HG02981 (cell line): ENCODE measurements around the gene ERH.
A peak's percentile ranks its signal among the peaks of the same experiment; 100 is the strongest.

Experiments
- ATAC-seq: cut with Tn5 transposase; IDR thresholded peaks from one replicate; pipeline ENCODE4 v1.9.1; 2021; ENCODE audit warnings: mild to moderate bottlenecking, moderate library complexity; ENCODE audit not compliant: unreplicated experiment

The ERH gene

GRCh38 chr14:69357544-69358200 is 40.4 kb downstream of the ERH start:
- ATAC-seq: no peak

- ATAC-seq: no peak
Measured at GRCh38 chr14:69356903-69357543, 41.1 kb downstream of the ERH start.

- no peak for ATAC-seq
Measured at GRCh38 chr14:69355607-69356281, 42.4 kb downstream of the ERH start.

DNA sequence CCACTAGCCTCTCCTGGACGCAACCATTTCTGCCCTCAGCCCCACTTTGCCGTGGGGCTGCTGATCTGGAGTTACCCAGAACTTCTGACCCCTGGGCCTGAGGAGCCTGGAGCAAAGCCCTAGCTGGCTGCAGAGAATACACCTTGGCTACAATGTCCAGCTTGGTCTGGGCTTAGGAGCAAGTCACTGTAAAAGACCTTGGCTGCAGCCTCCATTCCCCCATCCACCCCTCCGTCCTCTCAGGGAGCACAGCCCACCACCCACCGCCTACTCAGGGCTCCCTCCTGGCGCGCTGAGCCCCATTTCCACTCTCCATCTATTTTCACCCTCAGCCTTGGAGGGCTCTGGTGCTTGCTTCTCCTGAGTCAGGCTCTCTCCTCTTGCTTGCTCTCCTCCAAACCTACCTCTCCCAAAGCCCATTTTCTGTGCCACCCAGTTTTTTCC is 42.9 kb downstream of the ERH start:
- ATAC-seq: no peak

DNA sequence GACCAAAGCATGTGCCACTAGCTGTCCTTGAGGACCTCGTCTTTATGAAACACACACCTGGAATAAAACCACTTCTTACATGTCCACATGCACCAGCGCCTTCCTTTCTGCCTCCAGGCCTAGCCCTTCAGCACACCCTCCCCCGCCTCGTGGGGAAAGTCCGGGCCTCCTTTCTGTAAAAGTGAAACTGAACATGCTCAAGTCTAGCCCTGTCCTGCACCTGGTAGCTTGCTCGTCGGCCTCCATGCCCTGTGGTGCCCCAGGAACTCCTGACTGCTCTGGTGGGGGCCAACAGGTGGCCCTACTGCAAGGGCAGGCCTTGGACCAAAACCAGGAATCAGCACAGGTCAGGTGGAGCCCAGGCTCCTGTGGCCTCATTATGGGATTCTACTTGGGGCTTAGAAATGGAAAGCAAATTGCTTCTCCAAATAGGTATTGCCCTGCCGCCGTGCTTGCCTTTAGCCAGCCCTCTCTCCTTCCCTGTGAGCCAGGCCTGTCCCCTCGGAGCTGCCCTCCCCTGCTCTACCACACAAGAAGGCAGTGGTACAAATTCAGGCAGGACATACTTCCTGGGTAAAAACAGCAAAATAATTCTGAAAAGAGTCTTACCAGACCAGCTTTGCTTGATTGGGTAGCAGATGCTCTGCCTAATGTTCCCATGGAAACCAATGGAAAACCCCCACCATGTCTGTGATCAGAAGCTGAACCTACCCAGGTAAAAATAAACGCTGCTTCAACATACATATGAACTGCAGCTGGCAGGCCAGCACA is 43.5 kb downstream of the ERH start:
- ATAC-seq: peak; percentile 82

DNA sequence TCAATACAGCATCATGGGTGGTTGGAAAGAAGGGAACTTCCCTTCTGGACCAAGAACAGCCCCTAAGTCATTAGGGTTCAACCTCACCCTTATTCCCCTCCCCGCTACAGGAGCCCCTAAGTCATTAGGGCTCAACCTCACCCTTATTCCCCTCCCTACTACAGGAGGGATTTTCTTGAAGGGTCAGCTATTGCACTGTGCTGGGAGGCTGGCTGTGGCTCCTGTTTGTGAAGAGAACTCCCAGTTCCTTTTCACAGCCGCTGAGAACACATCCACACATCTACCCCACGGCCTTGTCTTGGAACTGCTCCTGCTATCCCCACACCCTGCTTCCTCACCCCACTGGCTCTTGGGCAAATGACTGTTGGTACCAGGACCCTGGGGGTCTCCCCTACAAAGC is 44.9 kb downstream of the ERH start:
- no peak for ATAC-seq

DNA sequence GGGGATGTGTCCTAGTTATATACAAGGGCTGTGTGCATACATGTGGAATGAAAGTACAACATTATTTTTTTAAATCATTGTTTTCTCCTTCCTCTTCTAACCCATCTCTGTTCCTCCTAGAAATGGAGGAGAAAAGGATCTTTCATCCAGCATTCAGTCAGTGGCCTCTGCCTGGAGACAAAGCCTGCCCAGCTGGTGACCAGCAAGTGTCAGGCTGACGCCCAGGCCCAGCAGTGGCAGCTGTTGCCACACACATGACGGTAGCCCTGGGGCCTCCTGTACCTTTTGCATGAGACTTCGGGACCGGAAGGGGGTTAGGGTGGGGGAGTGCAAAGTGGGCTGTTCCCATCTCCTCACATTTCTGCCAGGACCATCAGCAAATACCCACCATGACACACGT is 46.2 kb downstream of the ERH start:
- ATAC-seq: no peak

GRCh38 chr14:69351385-69351784 is 46.7 kb downstream of the ERH start:
- ATAC-seq: no peak

DNA sequence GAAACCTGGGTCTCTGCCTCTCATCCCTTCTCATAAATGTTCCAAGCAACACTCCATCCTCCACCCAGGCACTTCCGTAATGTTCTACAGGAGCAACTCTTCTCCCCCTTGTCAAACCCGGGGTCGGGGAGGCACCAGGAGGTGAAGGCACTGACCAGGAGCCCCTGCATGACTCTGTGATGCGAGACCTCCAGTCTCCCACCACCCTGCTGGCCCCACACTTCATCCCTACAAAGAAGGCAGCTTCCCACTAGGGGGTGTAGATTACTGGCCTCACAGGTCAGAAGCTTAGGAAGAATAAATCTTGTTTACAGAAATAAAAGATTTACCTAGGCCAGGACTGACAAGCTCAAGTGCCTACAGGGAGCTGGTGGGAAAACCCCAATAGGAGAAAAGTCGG is 47.2 kb downstream of the ERH start:
- ATAC-seq: no peak

DNA sequence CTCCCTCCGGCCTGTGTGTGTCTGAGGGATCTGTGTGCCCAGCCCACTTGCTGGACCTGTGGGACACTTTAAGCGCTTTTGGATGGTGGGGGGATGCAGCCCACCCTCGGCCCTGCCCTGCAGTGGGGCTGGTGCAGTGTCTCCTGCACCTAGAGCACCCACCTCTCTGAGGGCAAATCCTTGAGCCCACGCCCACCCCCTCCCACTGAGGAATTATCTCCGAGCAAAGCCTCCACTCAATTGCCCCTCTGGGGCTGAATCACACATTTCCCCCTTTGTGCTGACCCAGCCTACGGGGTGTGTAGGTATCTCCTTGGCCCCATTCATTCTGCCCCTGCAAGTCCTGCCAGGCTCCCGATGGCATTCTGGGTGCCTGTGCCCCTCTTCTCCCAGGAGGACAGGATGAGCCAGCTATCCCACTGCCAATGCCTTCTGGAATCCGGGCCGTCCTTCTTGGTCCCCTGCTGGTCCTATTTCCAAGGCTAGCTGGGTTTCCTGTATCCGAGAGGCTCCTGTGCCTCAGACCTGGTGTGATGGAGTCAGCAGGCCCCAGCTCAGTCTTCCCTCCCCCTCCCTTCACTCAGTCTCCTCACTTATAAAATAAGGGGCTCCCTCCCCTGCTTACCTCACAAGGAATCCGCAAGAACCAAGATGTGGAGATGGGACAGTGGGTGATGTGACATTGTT is 48.9 kb downstream of the ERH start:
- no peak for ATAC-seq

DNA sequence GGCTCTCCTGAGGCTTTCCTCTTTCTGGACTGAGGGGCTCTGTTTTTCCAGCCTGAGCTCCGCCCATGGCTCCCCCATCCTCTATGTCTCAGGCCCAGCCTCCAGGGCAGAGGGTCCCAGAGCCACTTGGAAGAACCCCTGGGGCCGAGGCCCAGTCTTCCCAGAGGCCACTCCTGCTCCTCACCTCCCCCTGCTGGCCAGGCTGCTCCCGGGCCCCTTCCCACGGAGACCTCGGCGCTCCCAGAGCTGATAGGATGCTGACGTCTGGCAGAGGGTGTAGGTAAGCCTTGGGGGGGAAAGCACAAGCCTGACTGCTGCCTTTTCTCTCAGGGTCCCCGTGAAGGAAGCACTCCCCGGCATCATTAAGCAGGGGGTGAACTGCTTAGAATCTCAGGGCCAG is 51.4 kb downstream of the ERH start:
- no peak for ATAC-seq

DNA sequence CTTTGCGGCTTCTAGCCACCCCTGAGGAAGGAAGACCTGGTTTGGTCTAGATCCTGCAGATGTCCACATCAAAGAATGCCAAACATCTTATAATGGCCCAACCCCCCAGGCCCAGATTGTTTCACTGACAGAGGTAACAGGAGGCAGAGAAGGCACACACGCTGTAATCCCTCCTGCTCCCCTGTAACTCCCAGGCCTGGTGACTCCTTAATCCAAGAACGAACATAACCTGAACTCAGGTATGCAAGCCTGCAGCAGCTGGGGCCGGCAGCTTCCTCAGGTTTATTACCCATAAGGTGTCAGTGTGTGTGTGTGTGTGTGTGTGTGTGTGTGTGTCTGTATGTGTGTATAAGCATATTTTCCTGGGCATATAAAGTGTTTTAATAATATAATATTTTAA is 52.7 kb downstream of the ERH start:
- no peak for ATAC-seq

DNA sequence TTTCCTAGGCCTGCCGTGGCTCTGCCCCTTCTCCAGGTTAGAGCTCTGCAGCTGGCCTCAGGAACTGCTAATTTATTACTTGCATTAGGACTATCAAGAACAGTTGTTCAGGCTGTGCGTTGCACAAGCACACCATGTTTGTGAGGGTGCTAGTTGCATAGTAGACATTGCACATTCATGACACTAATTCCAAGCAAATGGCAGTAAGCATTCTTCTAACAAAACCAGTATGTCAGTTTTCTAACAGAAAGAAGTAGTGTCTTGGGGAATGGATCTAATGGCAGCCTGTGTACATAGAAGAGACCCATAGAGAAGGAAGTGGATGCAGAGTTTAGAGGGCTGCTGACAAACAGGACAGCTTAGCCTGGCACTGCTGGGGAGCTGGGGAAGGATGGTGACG is 53.9 kb downstream of the ERH start:
- no peak for ATAC-seq

- no peak for ATAC-seq
Measured at GRCh38 chr14:69342928-69343525, 55.1 kb downstream of the ERH start.

- no peak for ATAC-seq
Measured at GRCh38 chr14:69339426-69339825, 58.7 kb downstream of the ERH start.

DNA sequence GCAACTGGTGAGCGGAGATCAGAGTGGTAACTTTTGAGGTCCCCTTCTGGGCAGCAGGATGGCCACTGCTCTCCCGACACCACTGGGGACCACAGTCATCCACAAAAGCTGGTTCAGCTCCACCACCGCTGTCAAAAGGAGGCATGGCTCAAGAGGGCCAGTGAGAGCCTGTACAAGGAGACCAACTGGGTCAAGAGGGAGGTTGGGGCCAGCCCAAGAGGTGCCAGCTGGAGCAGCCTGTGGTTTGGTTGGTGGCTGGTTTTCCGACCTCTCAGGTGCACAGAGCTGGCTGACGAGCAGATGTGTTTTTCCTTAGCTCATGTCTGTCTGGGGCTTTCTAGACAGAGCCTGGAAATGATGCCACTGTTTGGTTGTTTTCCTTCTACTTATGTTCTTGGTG is 60.1 kb downstream of the ERH start:
- no peak for ATAC-seq

- ATAC-seq: no peak
Measured at GRCh38 chr14:69335371-69335771, 62.7 kb downstream of the ERH start.

DNA sequence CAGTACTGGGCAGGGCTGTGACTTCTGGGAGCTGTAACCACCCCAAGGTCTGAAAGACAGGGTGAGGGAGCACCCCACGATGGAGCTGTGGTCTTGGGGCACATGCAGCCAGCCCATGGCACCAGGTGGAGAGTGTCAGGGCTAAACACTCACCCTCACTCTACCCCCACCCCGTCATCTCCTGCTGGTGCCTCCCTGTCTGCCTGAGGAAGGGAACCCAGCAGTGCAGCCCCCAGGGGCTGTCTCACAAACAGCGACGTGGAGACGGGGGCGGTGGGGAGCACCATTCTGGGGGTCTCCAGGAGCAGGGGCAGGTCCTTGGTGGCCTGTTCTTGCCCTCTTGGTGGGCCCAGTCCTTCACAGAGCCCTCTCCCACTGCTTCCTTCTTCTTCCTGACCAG is 63.5 kb downstream of the ERH start:
- no peak for ATAC-seq

GRCh38 chr14:69333791-69334337 is 64.2 kb downstream of the ERH start:
- no peak for ATAC-seq

DNA sequence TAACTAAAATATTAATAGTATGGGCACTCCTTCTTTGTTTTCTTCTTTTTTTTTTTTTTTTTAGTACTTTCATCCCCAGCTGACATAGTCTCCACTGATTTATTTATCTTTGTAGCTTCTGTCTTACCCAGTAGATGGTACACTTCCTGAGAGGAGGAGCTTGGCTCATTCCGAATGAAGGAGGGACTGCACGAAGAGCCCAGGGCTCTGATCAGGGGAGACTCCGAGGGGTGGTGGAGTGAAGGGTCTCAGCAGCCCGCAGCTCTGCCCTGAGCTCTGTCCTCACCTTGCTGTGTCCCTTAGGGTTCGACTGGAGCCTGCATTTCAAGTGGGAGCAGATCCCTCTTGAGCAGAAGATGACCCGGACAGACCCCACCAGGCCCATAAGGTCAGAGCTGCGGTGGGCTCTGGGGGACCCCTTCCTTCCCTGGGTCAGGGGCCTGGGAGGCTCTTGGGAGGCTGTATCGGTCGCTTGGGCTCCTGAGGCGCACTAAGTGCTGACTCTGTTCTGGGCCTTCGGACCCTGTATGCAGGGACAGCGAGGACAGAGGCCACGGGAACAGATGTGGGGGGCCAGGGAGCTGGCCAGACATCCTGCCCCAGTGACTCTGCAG is 65.2 kb downstream of the ERH start:
- ATAC-seq: no peak
